GM18861 (cell line): ENCODE results near the gene YLPM1.

ENCODE experiments used
- ATAC-seq: cut with Tn5 transposase; IDR thresholded peaks from one replicate; pipeline ENCODE4 v1.9.1; 2021; ENCODE audit not compliant: unreplicated experiment

YLPM1 gene

GRCh38 chr14:74868739-74869138 is 105.6 kb downstream of the YLPM1 start:
- ATAC-seq = no peak

GRCh38 chr14:74871819-74872218 is 108.7 kb downstream of the YLPM1 start:
- no peak for ATAC-seq

- no peak for ATAC-seq
These were observed 112.1 kb downstream of the YLPM1 start for GRCh38 chr14:74875204-74875603.

- no peak for ATAC-seq
These were observed 113.1 kb downstream of the YLPM1 start, which contains the start of gene PROX2 for GRCh38 chr14:74875941-74876913. Gene PROX2 (minus strand): TSS chr14:74876145. CDS start chr14:74863834, 12,311 bp downstream.

GRCh38 chr14:74879427-74880182 is 116.5 kb downstream of the YLPM1 start:
- ATAC-seq = no peak

GRCh38 chr14:74881431-74882102 is 118.5 kb downstream of the YLPM1 start, which contains the start of gene DLST:
Gene DLST (plus strand): TSS chr14:74881916. CDS start chr14:74881954, 38 bp downstream.
- peak; percentile 84 for ATAC-seq

- ATAC-seq = peak; percentile 20
These were observed 119.2 kb downstream of the YLPM1 start for GRCh38 chr14:74882103-74882920.
